CD4-positive, CD25-positive, alpha-beta regulatory T cell (primary cell): Measurements from ENCODE around the gene CHID1. TPM values are rescaled to one million over a fixed set of nuclear protein-coding genes. Genes with fewer than 3 reads are reported as not detected.

Source experiments
- ATAC-seq, 2 donors: fragments of 150-1000 bp; cut with Tn5 transposase; one replicate each; pipeline ENCODE4 v1.10.0; 2021; ENCODE audit warnings: low read depth in 2 of 2, moderate number of reproducible peaks in 2 of 2, moderate library complexity in 1 of 2
- DNase-seq, 3 donors: peaks; one replicate each; pipeline versions ENCODE4 v3.0.0 to v3.0.0-alpha.2; 2012 to 2022; ENCODE audit warnings: mixed read lengths in 1 of 3
- H3K27ac ChIP-seq: one replicate; pipeline ENCODE4 v1.7.0; 2013; ENCODE audit warnings: mild to moderate bottlenecking, low read length; ENCODE audit not compliant: insufficient read depth, poor library complexity, severe bottlenecking
- H3K27me3 ChIP-seq: one replicate; pipeline ENCODE4 v1.7.0; 2013; ENCODE audit warnings: low read length; ENCODE audit not compliant: control insufficient read depth, insufficient read depth
- H3K36me3 ChIP-seq: one replicate; pipeline ENCODE4 v1.7.0; 2013; ENCODE audit warnings: mild to moderate bottlenecking, low read length, moderate library complexity; ENCODE audit not compliant: control insufficient read depth, insufficient read depth
- H3K4me1 ChIP-seq: 2 replicates; pipeline ENCODE4 v1.7.0; 2013; ENCODE audit warnings: mild to moderate bottlenecking, low read length; ENCODE audit not compliant: insufficient read depth, control insufficient read depth, poor library complexity, severe bottlenecking
- H3K4me3 ChIP-seq: one replicate; pipeline ENCODE4 v1.7.0; 2013; ENCODE audit warnings: low read depth, mild to moderate bottlenecking, low read length, moderate library complexity
- H3K9me3 ChIP-seq, 2 experiments: 1 replicate in 1 of 2; 2 replicates in 1 of 2; pipeline ENCODE4 v1.7.0; 2013; ENCODE audit warnings: low read length in 2 of 2, mild to moderate bottlenecking in 1 of 2, moderate library complexity in 1 of 2; ENCODE audit not compliant: control insufficient read depth in 2 of 2
- H3K27ac Mint-ChIP-seq, 3 donors: one replicate each; pipeline ENCODE4 v1.8.0; 2020 to 2022; ENCODE audit warnings: mild to moderate bottlenecking in 3 of 3, mixed read lengths in 3 of 3, moderate library complexity in 2 of 3
- H3K27me3 Mint-ChIP-seq: one replicate; pipeline ENCODE4 v1.8.0; 2022; ENCODE audit warnings: mild to moderate bottlenecking, mixed read lengths
- H3K36me3 Mint-ChIP-seq: one replicate; pipeline ENCODE4 v1.8.0; 2020; ENCODE audit warnings: mixed read lengths
- H3K4me1 Mint-ChIP-seq, 4 donors: one replicate each; pipeline ENCODE4 v1.8.0; 2020 to 2022; ENCODE audit warnings: mixed read lengths in 4 of 4, mild to moderate bottlenecking in 1 of 4
- H3K4me3 Mint-ChIP-seq, 4 donors: one replicate each; pipeline ENCODE4 v1.8.0; 2020 to 2022; ENCODE audit warnings: mild to moderate bottlenecking in 4 of 4, mixed read lengths in 4 of 4, moderate library complexity in 3 of 4
- H3K9me3 Mint-ChIP-seq, 7 donors: one replicate each; pipeline ENCODE4 v1.8.0; 2020 to 2022; ENCODE audit warnings: mixed read lengths in 7 of 7, mild to moderate bottlenecking in 3 of 7, moderate library complexity in 2 of 7
- polyA plus RNA-seq, 4 donors: library from polyadenylated mRNA; unstranded; fragments of 300-500 nt; fragmentation: Illumina TruSeq; gene quantifications; one replicate each; pipeline ENCODE4 v1.2.3, GENCODE V29; 2021
- total RNA-seq: library from RNA; stranded (reverse); gene quantifications from one replicate; pipeline ENCODE4 v1.2.3, GENCODE V29; 2022

Gene CHID1
- total and polyA plus RNA-seq, 5 donors from 2014 or later, result 28.7 to 50.6 (median 46.5) TPM

- H3K4me3 Mint-ChIP-seq, result no peak overlapping the region
- no peak for ATAC-seq
- H3K36me3 Mint-ChIP-seq, result no peaks in the 10 kb centered on the region
- H3K4me1 Mint-ChIP-seq, result peaks cover 0 to 27% (median 3%) of the 10 kb centered on the region in 4 donors
- H3K9me3 Mint-ChIP-seq, result no peaks in the 10 kb centered on the region
- H3K27ac Mint-ChIP-seq, result peak overlapping the region in 1 of 3 donors; percentile 14
- no peak overlapping the region for H3K4me3 ChIP-seq
- no peaks in the 10 kb centered on the region for H3K9me3 ChIP-seq
- H3K4me1 ChIP-seq, result peaks cover 37% of the 10 kb centered on the region
- no peaks in the 10 kb centered on the region for H3K27me3 Mint-ChIP-seq
- H3K36me3 ChIP-seq, result peaks cover 8% of the 10 kb centered on the region
- no peak overlapping the region for H3K27ac ChIP-seq
- DNase-seq, result no peak
- H3K27me3 ChIP-seq, result no peaks in the 10 kb centered on the region
Observed at GRCh38 chr11:837189-837989, 73.2 kb downstream of the CHID1 start.

- no peaks in the 10 kb centered on the region for H3K9me3 ChIP-seq
- peak overlapping the region in 1 of 4 donors; percentile 10 for H3K4me3 Mint-ChIP-seq
- no peaks in the 10 kb centered on the region for H3K27me3 ChIP-seq
- no peaks in the 10 kb centered on the region for H3K9me3 Mint-ChIP-seq
- no peaks in the 10 kb centered on the region for H3K36me3 Mint-ChIP-seq
- H3K36me3 ChIP-seq, result peaks cover 8% of the 10 kb centered on the region
- peaks cover 37% of the 10 kb centered on the region for H3K4me1 ChIP-seq
- H3K27ac ChIP-seq, result no peak overlapping the region
- no peak for ATAC-seq
- H3K27me3 Mint-ChIP-seq, result peaks cover 3% of the 10 kb centered on the region
- no peak for DNase-seq
- peaks cover 0 to 31% (median 3%) of the 10 kb centered on the region in 4 donors for H3K4me1 Mint-ChIP-seq
- no peak overlapping the region for H3K27ac Mint-ChIP-seq
- H3K4me3 ChIP-seq, result no peak overlapping the region
Observed at GRCh38 chr11:836700-837099, 73.9 kb downstream of the CHID1 start.

- H3K4me1 Mint-ChIP-seq, result peaks cover 0 to 32% (median 3%) of the 10 kb centered on the region in 4 donors
- H3K27me3 Mint-ChIP-seq, result peaks cover 7% of the 10 kb centered on the region
- H3K36me3 Mint-ChIP-seq, result no peaks in the 10 kb centered on the region
- peak overlapping the region in 1 of 3 donors; percentile 32 for H3K27ac Mint-ChIP-seq
- peaks cover 36% of the 10 kb centered on the region for H3K4me1 ChIP-seq
- no peak for DNase-seq
- no peak overlapping the region for H3K27ac ChIP-seq
- peaks cover 8% of the 10 kb centered on the region for H3K36me3 ChIP-seq
- ATAC-seq, result no peak
- no peaks in the 10 kb centered on the region for H3K27me3 ChIP-seq
- no peaks in the 10 kb centered on the region for H3K9me3 Mint-ChIP-seq
- no peaks in the 10 kb centered on the region for H3K9me3 ChIP-seq
- no peak overlapping the region for H3K4me3 Mint-ChIP-seq
- H3K4me3 ChIP-seq, result no peak overlapping the region
Observed at GRCh38 chr11:836274-836673, 74.3 kb downstream of the CHID1 start.

- Mint-ChIP-seq H3K4me3 (peak overlapping the region; percentile 75 to 83 (median 78)), H3K27me3 (peaks cover 10% of the 10 kb centered on the region), H3K9me3 (no peaks in the 10 kb centered on the region), H3K36me3 (no peaks in the 10 kb centered on the region), H3K4me1 (peaks cover 0 to 29% (median 0%) of the 10 kb centered on the region in 4 donors), H3K27ac (no peak overlapping the region)
- no peak overlapping the region for H3K27ac ChIP-seq
- H3K36me3 ChIP-seq, result peaks cover 6% of the 10 kb centered on the region
- no peaks in the 10 kb centered on the region for H3K9me3 ChIP-seq
- H3K4me3 ChIP-seq, result no peak overlapping the region
- ATAC-seq (no peak), DNase-seq (no peak)
- H3K4me1 ChIP-seq, result peaks cover 41% of the 10 kb centered on the region
- H3K27me3 ChIP-seq, result no peaks in the 10 kb centered on the region
Observed at GRCh38 chr11:834371-835316, 76.0 kb downstream of the CHID1 start.

- no peak overlapping the region for H3K27ac ChIP-seq
- peak overlapping the region; percentile 75 to 83 (median 78) for H3K4me3 Mint-ChIP-seq
- no peak overlapping the region for H3K4me3 ChIP-seq
- peaks cover 6% of the 10 kb centered on the region for H3K36me3 ChIP-seq
- no peak for ATAC-seq
- H3K36me3 Mint-ChIP-seq, result no peaks in the 10 kb centered on the region
- H3K4me1 Mint-ChIP-seq, result peaks cover 0 to 34% (median 0%) of the 10 kb centered on the region in 4 donors
- no peaks in the 10 kb centered on the region for H3K9me3 Mint-ChIP-seq
- H3K4me1 ChIP-seq, result peaks cover 48% of the 10 kb centered on the region
- no peak for DNase-seq
- H3K27ac Mint-ChIP-seq, result no peak overlapping the region
- no peaks in the 10 kb centered on the region for H3K27me3 ChIP-seq
- H3K27me3 Mint-ChIP-seq, result peaks cover 17% of the 10 kb centered on the region
- H3K9me3 ChIP-seq, result no peaks in the 10 kb centered on the region
Observed at GRCh38 chr11:833849-834311, 76.7 kb downstream of the CHID1 start.

- Histone ChIP-seq H3K4me1 (peaks cover 52% of the 10 kb centered on the region), H3K27ac (no peak overlapping the region), H3K36me3 (no peaks in the 10 kb centered on the region), H3K9me3 (no peaks in the 10 kb centered on the region), H3K27me3 (no peaks in the 10 kb centered on the region), H3K4me3 (no peak overlapping the region)
- peaks cover 0 to 37% (median 1%) of the 10 kb centered on the region in 4 donors for H3K4me1 Mint-ChIP-seq
- peak overlapping the region in 2 of 4 donors; percentile 78 for H3K4me3 Mint-ChIP-seq
- H3K27ac Mint-ChIP-seq, result no peak overlapping the region
- no peaks in the 10 kb centered on the region for H3K36me3 Mint-ChIP-seq
- no peaks in the 10 kb centered on the region for H3K9me3 Mint-ChIP-seq
- DNase-seq (peak in 1 of 3 donors; percentile 39), ATAC-seq (peak; percentile 7 to 12)
- peaks cover 23% of the 10 kb centered on the region for H3K27me3 Mint-ChIP-seq
Observed at GRCh38 chr11:833114-833791, 77.4 kb downstream of the CHID1 start.

- H3K27me3 Mint-ChIP-seq, result peaks cover 30% of the 10 kb centered on the region
- peak in 2 of 3 donors; percentile 39 to 60 for DNase-seq
- no peaks in the 10 kb centered on the region for H3K9me3 ChIP-seq
- H3K27me3 ChIP-seq, result no peaks in the 10 kb centered on the region
- no peaks in the 10 kb centered on the region for H3K9me3 Mint-ChIP-seq
- peaks cover 54% of the 10 kb centered on the region for H3K4me1 ChIP-seq
- no peaks in the 10 kb centered on the region for H3K36me3 ChIP-seq
- H3K36me3 Mint-ChIP-seq, result no peaks in the 10 kb centered on the region
- H3K27ac Mint-ChIP-seq, result peak within 1 kb of the TSS in 1 of 3 donors; percentile 73
- peak within 1 kb of the TSS; percentile 75 to 78 (median 78) for H3K4me3 Mint-ChIP-seq
- peak; percentile 54 for ATAC-seq
- H3K4me1 Mint-ChIP-seq, result peaks cover 0 to 43% (median 5%) of the 10 kb centered on the region in 4 donors
- no peak within 1 kb of the TSS for H3K4me3 ChIP-seq
- H3K27ac ChIP-seq, result no peak within 1 kb of the TSS
Observed at GRCh38 chr11:832529-833113, 78.0 kb downstream of the CHID1 start, which contains the start of gene CD151. Gene CD151, plus strand, starts transcription at chr11:832952. Its CDS starts 3,118 bp downstream, at chr11:836070.
